Neural cell (in vitro differentiated cells): ENCODE results near the gene MMP25.

ENCODE experiments used
- RAD21 ChIP-seq: fragments of 450-650 bp; conservative IDR thresholded peaks from 2 replicates; pipeline ENCODE4 v1.6.1; 2014; ENCODE audit warnings: antibody characterized with exemption, mild to moderate bottlenecking, moderate library complexity
- TAF1 ChIP-seq: IDR thresholded peaks from 2 replicates; pipeline ENCODE4 v1.6.1; 2012; ENCODE audit warnings: low read depth
- TF ChIP-seq, protein P1 (sequence below): fragments of 450-650 bp; IDR thresholded peaks from 2 replicates; pipeline ENCODE4 v1.5.1; 2014; ENCODE audit warnings: antibody characterized with exemption, mild to moderate bottlenecking, moderate library complexity; ENCODE audit not compliant: poor library complexity, severe bottlenecking
- TF ChIP-seq, protein P2 (sequence below): IDR thresholded peaks from 2 replicates; pipeline ENCODE4 v1.6.1; 2012; ENCODE audit warnings: borderline replicate concordance

DNA sequence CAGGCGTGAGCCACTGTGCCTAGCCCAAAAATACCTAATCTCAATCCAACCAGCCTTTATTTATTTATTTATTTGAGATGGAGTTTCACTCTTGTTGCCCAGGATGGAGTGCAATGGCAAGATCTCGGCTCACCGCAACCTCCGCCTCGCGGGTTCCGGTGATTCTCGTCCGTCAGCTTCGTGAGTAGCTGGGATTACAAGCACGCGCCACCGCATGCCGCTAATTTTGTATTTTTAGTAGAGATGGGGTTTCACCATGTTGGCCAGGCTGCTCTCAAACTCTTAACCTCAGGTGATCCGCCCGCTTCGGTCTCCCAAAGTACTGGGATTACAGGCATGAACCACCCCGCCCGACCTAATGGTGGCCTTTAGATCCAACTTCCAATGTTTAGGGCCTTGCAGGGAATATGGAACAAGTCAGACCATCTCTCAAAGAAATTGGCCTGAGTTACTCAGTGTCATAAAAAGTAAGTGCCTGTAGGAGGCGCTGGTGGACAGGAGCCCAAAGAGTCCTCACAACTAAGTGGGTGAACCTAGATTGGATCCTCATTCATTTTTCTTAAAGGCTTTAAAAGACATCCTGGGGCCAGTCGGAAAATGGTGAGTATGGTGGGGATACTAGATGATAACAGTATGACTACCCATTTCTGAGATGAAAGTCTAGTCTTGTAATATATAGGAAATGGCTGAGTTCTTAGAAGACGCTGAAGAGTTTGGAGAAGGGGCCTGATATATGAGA lies 48.1 kb downstream of the MMP25 start:
- TF ChIP-seq TAF1: no peak
- TF ChIP-seq, protein P1, sequence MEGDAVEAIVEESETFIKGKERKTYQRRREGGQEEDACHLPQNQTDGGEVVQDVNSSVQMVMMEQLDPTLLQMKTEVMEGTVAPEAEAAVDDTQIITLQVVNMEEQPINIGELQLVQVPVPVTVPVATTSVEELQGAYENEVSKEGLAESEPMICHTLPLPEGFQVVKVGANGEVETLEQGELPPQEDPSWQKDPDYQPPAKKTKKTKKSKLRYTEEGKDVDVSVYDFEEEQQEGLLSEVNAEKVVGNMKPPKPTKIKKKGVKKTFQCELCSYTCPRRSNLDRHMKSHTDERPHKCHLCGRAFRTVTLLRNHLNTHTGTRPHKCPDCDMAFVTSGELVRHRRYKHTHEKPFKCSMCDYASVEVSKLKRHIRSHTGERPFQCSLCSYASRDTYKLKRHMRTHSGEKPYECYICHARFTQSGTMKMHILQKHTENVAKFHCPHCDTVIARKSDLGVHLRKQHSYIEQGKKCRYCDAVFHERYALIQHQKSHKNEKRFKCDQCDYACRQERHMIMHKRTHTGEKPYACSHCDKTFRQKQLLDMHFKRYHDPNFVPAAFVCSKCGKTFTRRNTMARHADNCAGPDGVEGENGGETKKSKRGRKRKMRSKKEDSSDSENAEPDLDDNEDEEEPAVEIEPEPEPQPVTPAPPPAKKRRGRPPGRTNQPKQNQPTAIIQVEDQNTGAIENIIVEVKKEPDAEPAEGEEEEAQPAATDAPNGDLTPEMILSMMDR: no peak
- TF ChIP-seq RAD21: no peak
- TF ChIP-seq, protein P2, sequence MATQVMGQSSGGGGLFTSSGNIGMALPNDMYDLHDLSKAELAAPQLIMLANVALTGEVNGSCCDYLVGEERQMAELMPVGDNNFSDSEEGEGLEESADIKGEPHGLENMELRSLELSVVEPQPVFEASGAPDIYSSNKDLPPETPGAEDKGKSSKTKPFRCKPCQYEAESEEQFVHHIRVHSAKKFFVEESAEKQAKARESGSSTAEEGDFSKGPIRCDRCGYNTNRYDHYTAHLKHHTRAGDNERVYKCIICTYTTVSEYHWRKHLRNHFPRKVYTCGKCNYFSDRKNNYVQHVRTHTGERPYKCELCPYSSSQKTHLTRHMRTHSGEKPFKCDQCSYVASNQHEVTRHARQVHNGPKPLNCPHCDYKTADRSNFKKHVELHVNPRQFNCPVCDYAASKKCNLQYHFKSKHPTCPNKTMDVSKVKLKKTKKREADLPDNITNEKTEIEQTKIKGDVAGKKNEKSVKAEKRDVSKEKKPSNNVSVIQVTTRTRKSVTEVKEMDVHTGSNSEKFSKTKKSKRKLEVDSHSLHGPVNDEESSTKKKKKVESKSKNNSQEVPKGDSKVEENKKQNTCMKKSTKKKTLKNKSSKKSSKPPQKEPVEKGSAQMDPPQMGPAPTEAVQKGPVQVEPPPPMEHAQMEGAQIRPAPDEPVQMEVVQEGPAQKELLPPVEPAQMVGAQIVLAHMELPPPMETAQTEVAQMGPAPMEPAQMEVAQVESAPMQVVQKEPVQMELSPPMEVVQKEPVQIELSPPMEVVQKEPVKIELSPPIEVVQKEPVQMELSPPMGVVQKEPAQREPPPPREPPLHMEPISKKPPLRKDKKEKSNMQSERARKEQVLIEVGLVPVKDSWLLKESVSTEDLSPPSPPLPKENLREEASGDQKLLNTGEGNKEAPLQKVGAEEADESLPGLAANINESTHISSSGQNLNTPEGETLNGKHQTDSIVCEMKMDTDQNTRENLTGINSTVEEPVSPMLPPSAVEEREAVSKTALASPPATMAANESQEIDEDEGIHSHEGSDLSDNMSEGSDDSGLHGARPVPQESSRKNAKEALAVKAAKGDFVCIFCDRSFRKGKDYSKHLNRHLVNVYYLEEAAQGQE: no peak
